Tibial nerve (tissue), 4 donors: ENCODE measurements around the gene EPHA7. TPM values are rescaled to one million over a fixed set of nuclear protein-coding genes. Genes with fewer than 3 reads are reported as not detected.

ENCODE experiments used
- DNase-seq, 2 donors: peaks; one replicate each; pipeline ENCODE4 v3.0.0-alpha.2; 2019; ENCODE audit warnings: low spot score in 2 of 2
- H3K27ac ChIP-seq, 4 donors: fragments of 200-600 bp; sonication (generic) in 3 of 4; one replicate each; pipeline ENCODE4 v1.5.1; 2017 to 2019; ENCODE audit warnings: mild to moderate bottlenecking in 1 of 4
- H3K27me3 ChIP-seq, 2 donors: fragments of 200-600 bp; sonication (generic) in 1 of 2; one replicate each; pipeline versions ENCODE4 v1.5.1 to v1.6.0; 2017 to 2019
- H3K36me3 ChIP-seq, 3 donors: fragments of 200-600 bp; sonication (generic); one replicate each; pipeline ENCODE4 v1.5.1; 2018 to 2019
- H3K4me1 ChIP-seq, 4 donors: fragments of 200-600 bp; sonication (generic) in 3 of 4; one replicate each; pipeline ENCODE4 v1.5.1; 2017 to 2019
- H3K4me3 ChIP-seq, 4 donors: fragments of 200-600 bp; sonication (generic) in 3 of 4; one replicate each; pipeline ENCODE4 v1.5.1; 2017 to 2019; ENCODE audit warnings: mild to moderate bottlenecking in 1 of 4, moderate library complexity in 1 of 4
- H3K9me3 ChIP-seq, 4 donors: fragments of 200-600 bp; sonication (generic) in 3 of 4; one replicate each; pipeline ENCODE4 v1.5.1; 2017 to 2019
- EP300 ChIP-seq, 2 donors: sonication (generic); formaldehyde crosslinking; IDR thresholded peaks; one replicate each; pipeline ENCODE4 v1.6.1; 2017; ENCODE audit warnings: antibody characterized with exemption in 2 of 2, mild to moderate bottlenecking in 1 of 2
- POLR2A ChIP-seq, 2 donors: fragments of 450-650 bp; IDR thresholded peaks; one replicate each; pipeline ENCODE4 v1.6.1; 2017; ENCODE audit warnings: antibody characterized with exemption in 2 of 2, mild to moderate bottlenecking in 2 of 2, moderate library complexity in 2 of 2
- WGBS, 2 donors: methylation state at CpG; one replicate each; pipeline ENCODE4 v1.1.5; 2018; 5-methylcytosine and 5-hydroxymethylcytosine counted together
- total RNA-seq, 4 donors: library from RNA; depleted of rRNA; stranded (reverse); fragments of >200 nt; gene quantifications; one replicate each; pipeline ENCODE4 v1.1.0, GENCODE V29; 2016
- TF ChIP-seq, protein P1 (sequence below), 5 experiments: fragments of 200-600 bp in 3 of 5; fragments of 450-650 bp in 2 of 5; sonication (generic) in 3 of 5; IDR thresholded peaks; one replicate each; pipeline ENCODE4 v1.5.1; 2016 to 2019; ENCODE audit warnings: antibody characterized with exemption in 5 of 5, mild to moderate bottlenecking in 3 of 5, moderate library complexity in 2 of 5

The EPHA7 gene
- total RNA-seq, 4 donors from 2014 or later = 0.60 to 2.0 (median 1.7) TPM

DNA sequence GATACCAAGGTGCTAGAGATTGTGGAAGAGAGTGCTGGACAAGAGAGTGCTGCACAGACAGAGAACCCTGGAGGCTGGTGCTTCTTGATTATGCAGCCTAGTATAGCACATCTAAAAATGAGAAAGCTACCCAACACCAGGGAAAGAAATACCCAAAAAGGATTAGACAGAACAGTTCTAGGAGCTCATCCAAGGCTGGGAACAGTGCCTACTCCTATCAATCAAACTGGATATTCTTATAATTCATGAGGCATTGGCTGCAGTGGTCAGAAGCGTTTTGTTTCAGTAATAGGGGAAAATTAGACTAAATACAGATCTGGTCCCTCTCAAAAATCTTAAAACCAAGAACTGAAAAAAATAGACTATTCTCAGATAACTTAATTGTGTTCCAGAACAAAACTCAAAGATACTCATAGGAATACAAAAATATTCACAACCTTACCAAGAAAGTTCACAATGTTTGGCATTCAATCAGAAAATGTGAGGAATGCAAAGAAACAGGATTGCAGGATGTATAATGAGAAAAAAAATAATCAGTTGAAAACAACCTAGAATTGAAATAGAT lies 222.9 kb downstream of the EPHA7 start:
- no peaks in the 10 kb centered on the region for H3K36me3 ChIP-seq
- no peaks in the 10 kb centered on the region for H3K9me3 ChIP-seq
- no peak for TF ChIP-seq POLR2A (IDR thresholded peaks at IDR 0.05)
- 33 to 62% methylated on average over 1 of the region's 1 CpG for WGBS, 2 donors
- no peak overlapping the region for H3K27ac ChIP-seq
- no peaks in the 10 kb centered on the region for H3K27me3 ChIP-seq
- no peak for DNase-seq
- H3K4me3 ChIP-seq = no peak overlapping the region
- no peaks in the 10 kb centered on the region for H3K4me1 ChIP-seq

DNA sequence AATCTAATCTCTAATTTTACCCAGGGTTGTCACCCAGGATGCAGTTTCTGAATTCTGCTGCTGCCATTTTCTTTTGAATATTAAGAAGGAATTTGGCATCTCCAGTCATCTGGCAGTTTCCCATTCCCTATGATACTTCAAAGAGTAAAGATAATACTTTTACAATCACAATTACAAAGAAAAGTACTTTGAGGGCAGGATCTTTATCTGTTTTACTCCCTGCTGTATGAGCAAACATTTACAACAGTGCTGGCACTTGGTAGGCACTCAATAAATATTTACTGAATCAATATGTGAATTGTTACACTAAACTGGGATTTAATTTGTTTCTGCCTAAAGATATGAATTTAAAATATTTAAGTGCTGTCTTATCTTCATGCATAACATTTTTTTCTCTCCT lies 224.9 kb downstream of the EPHA7 start:
- H3K27me3 ChIP-seq = no peaks in the 10 kb centered on the region
- H3K27ac ChIP-seq = no peak overlapping the region
- H3K36me3 ChIP-seq = no peaks in the 10 kb centered on the region
- H3K9me3 ChIP-seq = no peaks in the 10 kb centered on the region
- H3K4me1 ChIP-seq = no peaks in the 10 kb centered on the region
- H3K4me3 ChIP-seq = no peak overlapping the region
- TF ChIP-seq EP300 (IDR thresholded peaks at IDR 0.05) (no peak), POLR2A (IDR thresholded peaks at IDR 0.05) (no peak)
- TF ChIP-seq, protein P1, sequence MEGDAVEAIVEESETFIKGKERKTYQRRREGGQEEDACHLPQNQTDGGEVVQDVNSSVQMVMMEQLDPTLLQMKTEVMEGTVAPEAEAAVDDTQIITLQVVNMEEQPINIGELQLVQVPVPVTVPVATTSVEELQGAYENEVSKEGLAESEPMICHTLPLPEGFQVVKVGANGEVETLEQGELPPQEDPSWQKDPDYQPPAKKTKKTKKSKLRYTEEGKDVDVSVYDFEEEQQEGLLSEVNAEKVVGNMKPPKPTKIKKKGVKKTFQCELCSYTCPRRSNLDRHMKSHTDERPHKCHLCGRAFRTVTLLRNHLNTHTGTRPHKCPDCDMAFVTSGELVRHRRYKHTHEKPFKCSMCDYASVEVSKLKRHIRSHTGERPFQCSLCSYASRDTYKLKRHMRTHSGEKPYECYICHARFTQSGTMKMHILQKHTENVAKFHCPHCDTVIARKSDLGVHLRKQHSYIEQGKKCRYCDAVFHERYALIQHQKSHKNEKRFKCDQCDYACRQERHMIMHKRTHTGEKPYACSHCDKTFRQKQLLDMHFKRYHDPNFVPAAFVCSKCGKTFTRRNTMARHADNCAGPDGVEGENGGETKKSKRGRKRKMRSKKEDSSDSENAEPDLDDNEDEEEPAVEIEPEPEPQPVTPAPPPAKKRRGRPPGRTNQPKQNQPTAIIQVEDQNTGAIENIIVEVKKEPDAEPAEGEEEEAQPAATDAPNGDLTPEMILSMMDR (IDR thresholded peaks at IDR 0.05) = no peak
- DNase-seq = no peak

DNA sequence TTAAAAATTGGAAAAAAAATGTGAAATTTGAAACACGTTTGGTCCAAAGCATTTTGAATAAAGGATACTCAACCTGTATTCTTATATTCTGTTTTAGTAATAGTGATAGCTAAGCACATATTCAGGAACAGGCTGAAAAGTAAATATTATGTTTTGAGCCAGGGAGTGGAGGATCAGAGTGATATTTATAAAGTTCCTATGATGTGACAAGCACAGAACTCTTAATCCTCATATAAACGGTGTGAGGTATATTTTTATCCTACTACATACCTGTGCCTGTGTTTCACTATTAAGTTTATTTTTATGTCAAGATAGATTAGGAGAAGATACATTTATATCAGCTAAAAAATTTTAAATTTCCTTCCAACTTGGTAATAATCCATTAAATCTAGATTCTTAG lies 225.5 kb downstream of the EPHA7 start:
- WGBS, 2 donors = 81 to 87% methylated on average over 2 of the region's 2 CpGs
- no peak overlapping the region for H3K4me3 ChIP-seq
- no peak overlapping the region for H3K27ac ChIP-seq
- no peaks in the 10 kb centered on the region for H3K4me1 ChIP-seq
- no peaks in the 10 kb centered on the region for H3K27me3 ChIP-seq
- TF ChIP-seq POLR2A (IDR thresholded peaks at IDR 0.05) (no peak), EP300 (IDR thresholded peaks at IDR 0.05) (no peak)
- TF ChIP-seq, protein P1 (IDR thresholded peaks at IDR 0.05) = no peak
- no peaks in the 10 kb centered on the region for H3K9me3 ChIP-seq
- DNase-seq = no peak
- H3K36me3 ChIP-seq = no peaks in the 10 kb centered on the region
